Endothelial cell of umbilical vein (primary cell): ENCODE measurements around the gene FYB2. TPM values are rescaled to one million over a fixed set of nuclear protein-coding genes. Genes with fewer than 3 reads are reported as not detected.

ENCODE experiments used
- BruUV-seq: library from RNA; stranded (reverse); fragments of 400-500 nt; replicated peaks from 2 replicates; lab custom pipeline; 2021; lab: Mats Ljungman, UMichigan
- CTCF ChIA-PET: fragments of 300-600, 350-600 bp; sonication (Branson Sonifier 250); formaldehyde crosslinking; loops from one replicate; lab custom pipeline; 2021; ENCODE audit warnings: antibody characterized with exemption, inconsistent platforms; lab: Charles Lee
- POLR2A ChIA-PET: fragments of 300-600, 350-600 bp; sonication (Branson Sonifier 250); formaldehyde crosslinking; loops from one replicate; lab custom pipeline; 2021; ENCODE audit warnings: antibody characterized with exemption, inconsistent platforms; lab: Charles Lee
- DNase-seq: peaks from one replicate; pipeline ENCODE4 v3.0.0-alpha.2; 2011; ENCODE audit warnings: low read depth, low spot score
- FAIRE-seq: peaks from 2 replicates; lab custom pipeline; 2011; peaks lifted over from hg19 to GRCh38; lab: Jason Lieb, UNC
- H2AFZ ChIP-seq: 2 replicates; pipeline ENCODE4 v1.6.0; 2012; ENCODE audit warnings: low read depth, low read length, control low read depth, inconsistent platforms
- H3K27ac ChIP-seq: 2 replicates; pipeline ENCODE4 v1.5.1; 2011; ENCODE audit warnings: low read depth, mild to moderate bottlenecking, control low read depth, low read length, moderate library complexity; ENCODE audit not compliant: insufficient read depth
- H3K27me3 ChIP-seq, 2 experiments: 2 replicates each; pipeline versions ENCODE4 v1.6.0 to v1.6.1; 2011; ENCODE audit warnings: low read length in 2 of 2, mixed read lengths in 1 of 2; ENCODE audit not compliant: control insufficient read depth in 2 of 2, insufficient read depth in 2 of 2
- H3K36me3 ChIP-seq, 2 experiments: 2 replicates in 1 of 2; 3 replicates in 1 of 2; pipeline ENCODE4 v1.5.1; 2011; ENCODE audit warnings: low read length in 2 of 2, mild to moderate bottlenecking in 1 of 2, moderate library complexity in 1 of 2; ENCODE audit not compliant: control insufficient read depth in 2 of 2, insufficient read depth in 2 of 2; ENCODE audit errors: extremely low read depth in 1 of 2
- H3K4me1 ChIP-seq: 3 replicates; pipeline ENCODE4 v1.5.1; 2011; ENCODE audit warnings: mild to moderate bottlenecking, low read length; ENCODE audit not compliant: control insufficient read depth, insufficient read depth; ENCODE audit errors: extremely low read depth
- H3K4me2 ChIP-seq: 2 replicates; pipeline ENCODE4 v1.6.1; 2011; ENCODE audit warnings: low read length, control low read depth, mixed read lengths; ENCODE audit not compliant: insufficient read depth
- H3K4me3 ChIP-seq, 3 experiments: fragments of 200-600 bp in 1 of 3; sonication (generic), shearing (Covaris generic) in 1 of 3; replicated peaks in 1 of 3; 2 replicates each; pipeline ENCODE4 v1.5.1; 2011 to 2016; ENCODE audit warnings: control low read depth in 3 of 3, low read length in 3 of 3, mild to moderate bottlenecking in 2 of 3, inconsistent platforms in 1 of 3, low read depth in 1 of 3, moderate library complexity in 1 of 3; ENCODE audit not compliant: insufficient read depth in 1 of 3
- H3K79me2 ChIP-seq: 2 replicates; pipeline ENCODE4 v1.6.0; 2012; ENCODE audit warnings: low read length, inconsistent platforms; ENCODE audit not compliant: control insufficient read depth, insufficient read depth
- H3K9ac ChIP-seq: replicated peaks from 2 replicates; pipeline ENCODE3; 2011; ENCODE audit warnings: low read length, control low read depth; ENCODE audit not compliant: insufficient read depth; ENCODE audit errors: extremely low read depth
- H3K9me1 ChIP-seq: replicated peaks from 3 replicates; pipeline ENCODE4 v1.6.0; 2011; ENCODE audit warnings: mild to moderate bottlenecking, low read length; ENCODE audit not compliant: control insufficient read depth, insufficient read depth; ENCODE audit errors: extremely low read depth
- H3K9me3 ChIP-seq: replicated peaks from 2 replicates; pipeline ENCODE4 v1.5.1; 2012; ENCODE audit warnings: low read length, inconsistent platforms; ENCODE audit not compliant: control insufficient read depth, insufficient read depth
- H4K20me1 ChIP-seq: replicated peaks from 2 replicates; pipeline ENCODE3; 2011; ENCODE audit warnings: mild to moderate bottlenecking, low read length; ENCODE audit not compliant: control insufficient read depth, insufficient read depth; ENCODE audit errors: extremely low read depth
- EZH2 ChIP-seq: IDR thresholded peaks from 2 replicates; pipeline ENCODE4 v1.6.1; 2012; ENCODE audit warnings: borderline replicate concordance, low read depth, mild to moderate bottlenecking, moderate library complexity, low read length, inconsistent platforms; ENCODE audit not compliant: severe bottlenecking
- FOS ChIP-seq: IDR thresholded peaks from 2 replicates; pipeline ENCODE4 v1.6.1; 2011; ENCODE audit warnings: mild to moderate bottlenecking, low read length, moderate library complexity, borderline replicate concordance; ENCODE audit not compliant: insufficient read depth
- GATA2 ChIP-seq: IDR thresholded peaks from 2 replicates; pipeline ENCODE4 v1.7.0; 2011; ENCODE audit warnings: low read depth, mild to moderate bottlenecking, moderate library complexity, mixed read lengths, low read length; ENCODE audit not compliant: insufficient read length, insufficient read depth
- JUN ChIP-seq: IDR thresholded peaks from 2 replicates; pipeline ENCODE4 v1.6.1; 2011; ENCODE audit warnings: borderline replicate concordance, low read depth; ENCODE audit not compliant: insufficient read length, insufficient read depth
- MYC ChIP-seq: IDR thresholded peaks from one replicate; pipeline ENCODE4 v1.6.1; 2011; ENCODE audit warnings: mild to moderate bottlenecking, low read depth, low read length
- POLR2A ChIP-seq: IDR thresholded peaks from 2 replicates; pipeline ENCODE4 v1.6.1; 2012; ENCODE audit warnings: low read depth, mild to moderate bottlenecking, control low read depth, low read length
- POLR2AphosphoS5 ChIP-seq: IDR thresholded peaks from 2 replicates; pipeline ENCODE4 v1.6.1; 2012; ENCODE audit warnings: low read depth, mild to moderate bottlenecking, control low read depth, low read length, moderate library complexity; ENCODE audit not compliant: insufficient read depth
- dilution Hi-C: fragments of 300-500 bp; cut with MboI; formaldehyde crosslinking; loops from one replicate; pipeline ENCODE4 v1.15.0; 2019; ENCODE audit warnings: low sequenced_read_pairs; ENCODE audit not compliant: extremely low pct_ligation_motif_present
- intact Hi-C: fragments of 100-400 bp; cut with micrococcal nuclease; formaldehyde crosslinking; loops from one replicate; pipeline ENCODE4 v1.10.0; 2022
- polyA plus RNA-seq, 4 experiments: library from polyadenylated mRNA; depleted of rRNA in 3 of 4; stranded (reverse) in 3 of 4; unstranded in 1 of 4; fragments of >200 nt; gene quantifications; 2 replicates each; pipeline versions ENCODE4 v1.2.1 to v1.2.3, GENCODE V29; 2011 to 2012; ENCODE audit warnings: missing spikeins in 1 of 4
- total RNA-seq: library from RNA; stranded (reverse); gene quantifications from 2 replicates; pipeline ENCODE4 v1.2.3, GENCODE V29; 2021
- TF ChIP-seq, protein P1 (sequence below), 2 donors: IDR thresholded peaks; 1 replicate in 1 of 2; 2 replicates in 1 of 2; pipeline ENCODE4 v1.5.1; 2011; ENCODE audit warnings: low read length in 2 of 2, mild to moderate bottlenecking in 2 of 2, moderate library complexity in 2 of 2, control low read depth in 1 of 2, inconsistent platforms in 1 of 2, low read depth in 1 of 2; ENCODE audit not compliant: insufficient read depth in 1 of 2; ENCODE audit errors: extremely low read depth in 1 of 2
- TF ChIP-seq, protein P2 (sequence below): IDR thresholded peaks from 2 replicates; pipeline ENCODE4 v1.6.1; 2011; ENCODE audit not compliant: insufficient read depth, insufficient read length

The FYB2 gene
- total and polyA plus RNA-seq, 2 donors (not counting 3 experiments of a cell fraction or from before 2014, with no cell fraction given) = not detected

DNA sequence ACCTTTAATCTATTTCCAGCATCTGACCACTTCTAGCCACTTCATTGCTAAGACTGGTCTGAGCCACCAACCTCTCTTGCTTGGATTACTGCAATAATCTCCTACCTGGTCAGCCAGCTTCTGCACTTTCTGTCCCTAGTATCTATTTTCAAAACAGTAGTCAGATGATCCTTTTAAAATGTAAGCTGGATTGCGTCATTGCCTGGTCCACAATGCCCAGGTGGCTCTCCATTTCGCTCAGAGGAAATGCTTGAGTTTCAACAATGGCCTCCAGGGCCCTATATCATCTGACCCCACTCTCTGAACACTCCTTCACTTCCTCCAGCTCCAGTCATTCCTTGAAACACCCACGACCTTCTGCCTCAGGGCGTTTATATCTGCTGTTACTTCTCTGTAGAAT lies 2.3 kb downstream of the FYB2 start:
- Histone ChIP-seq H3K36me3 (no peaks in the 10 kb centered on the region), H3K27me3 (no peaks in the 10 kb centered on the region), H3K79me2 (no peaks in the 10 kb centered on the region), H3K4me3 (no peak overlapping the region), H2AFZ (no peak overlapping the region), H3K4me1 (no peaks in the 10 kb centered on the region), H3K27ac (no peak overlapping the region), H3K9me1 (no peaks in the 10 kb centered on the region), H3K9me3 (no peaks in the 10 kb centered on the region), H3K4me2 (no peak overlapping the region), H4K20me1 (no peaks in the 10 kb centered on the region), H3K9ac (no peak overlapping the region)
- no peak for TF ChIP-seq GATA2
- no peak for TF ChIP-seq JUN
- no peak for TF ChIP-seq FOS
- TF ChIP-seq, protein P1, sequence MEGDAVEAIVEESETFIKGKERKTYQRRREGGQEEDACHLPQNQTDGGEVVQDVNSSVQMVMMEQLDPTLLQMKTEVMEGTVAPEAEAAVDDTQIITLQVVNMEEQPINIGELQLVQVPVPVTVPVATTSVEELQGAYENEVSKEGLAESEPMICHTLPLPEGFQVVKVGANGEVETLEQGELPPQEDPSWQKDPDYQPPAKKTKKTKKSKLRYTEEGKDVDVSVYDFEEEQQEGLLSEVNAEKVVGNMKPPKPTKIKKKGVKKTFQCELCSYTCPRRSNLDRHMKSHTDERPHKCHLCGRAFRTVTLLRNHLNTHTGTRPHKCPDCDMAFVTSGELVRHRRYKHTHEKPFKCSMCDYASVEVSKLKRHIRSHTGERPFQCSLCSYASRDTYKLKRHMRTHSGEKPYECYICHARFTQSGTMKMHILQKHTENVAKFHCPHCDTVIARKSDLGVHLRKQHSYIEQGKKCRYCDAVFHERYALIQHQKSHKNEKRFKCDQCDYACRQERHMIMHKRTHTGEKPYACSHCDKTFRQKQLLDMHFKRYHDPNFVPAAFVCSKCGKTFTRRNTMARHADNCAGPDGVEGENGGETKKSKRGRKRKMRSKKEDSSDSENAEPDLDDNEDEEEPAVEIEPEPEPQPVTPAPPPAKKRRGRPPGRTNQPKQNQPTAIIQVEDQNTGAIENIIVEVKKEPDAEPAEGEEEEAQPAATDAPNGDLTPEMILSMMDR (IDR thresholded peaks at IDR 0.05; ENCODE audit: extremely low read depth in 1 of 2, insufficient read depth in 1 of 2, low read depth in 1 of 2, low read length in 2 of 2) = no peak
- TF ChIP-seq MYC = no peak
- TF ChIP-seq, protein P2, sequence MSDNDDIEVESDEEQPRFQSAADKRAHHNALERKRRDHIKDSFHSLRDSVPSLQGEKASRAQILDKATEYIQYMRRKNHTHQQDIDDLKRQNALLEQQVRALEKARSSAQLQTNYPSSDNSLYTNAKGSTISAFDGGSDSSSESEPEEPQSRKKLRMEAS = no peak
- no peak for TF ChIP-seq POLR2AphosphoS5
- no peak for TF ChIP-seq POLR2A
- TF ChIP-seq EZH2 = no peak
- FAIRE-seq (no peak), DNase-seq (no peak)
- intact Hi-C loops (no loop called here), dilution Hi-C loops (no loop called here)
- no TSS peak for BruUV-seq
- ChIA-PET CTCF (no interaction called here), POLR2A (no interaction called here)
